Limb (tissue), 2 donors: ENCODE measurements around the gene DNASE1L1.

Experiments
- DNase-seq, 2 donors: peaks; one replicate each; pipeline ENCODE4 v3.0.0-alpha.2; 2016; ENCODE audit errors: extremely low spot score in 2 of 2

Gene DNASE1L1

GRCh38 chrX:154369449-154370299 lies 39.4 kb downstream of the DNASE1L1 start:
- DNase-seq = peak; percentile 87

- DNase-seq = peak; percentile 29 to 54
Observed at GRCh38 chrX:154368630-154369448, 40.2 kb downstream of the DNASE1L1 start.

- DNase-seq = no peak
Observed at GRCh38 chrX:154367474-154368308, 41.4 kb downstream of the DNASE1L1 start.

- no peak for DNase-seq
Observed at GRCh38 chrX:154366666-154367055, 42.4 kb downstream of the DNASE1L1 start.

GRCh38 chrX:154365997-154366665 lies 42.9 kb downstream of the DNASE1L1 start:
- no peak for DNase-seq

- DNase-seq = no peak
Observed at GRCh38 chrX:154365052-154365600, 43.9 kb downstream of the DNASE1L1 start.

GRCh38 chrX:154363706-154364439 lies 45.2 kb downstream of the DNASE1L1 start:
- DNase-seq = no peak

GRCh38 chrX:154362085-154362742 lies 46.8 kb downstream of the DNASE1L1 start:
- no peak for DNase-seq

GRCh38 chrX:154360155-154360713 lies 48.8 kb downstream of the DNASE1L1 start:
- DNase-seq = no peak

GRCh38 chrX:154359362-154360154 lies 49.5 kb downstream of the DNASE1L1 start:
- no peak for DNase-seq

- DNase-seq = no peak
Observed at GRCh38 chrX:154358829-154359228, 50.2 kb downstream of the DNASE1L1 start.

- no peak for DNase-seq
Observed at GRCh38 chrX:154358011-154358410, 51.0 kb downstream of the DNASE1L1 start.

GRCh38 chrX:154357205-154357604 lies 51.8 kb downstream of the DNASE1L1 start:
- DNase-seq = no peak

GRCh38 chrX:154356596-154356995 lies 52.5 kb downstream of the DNASE1L1 start:
- DNase-seq = no peak

- DNase-seq = no peak
Observed at GRCh38 chrX:154355776-154356140, 53.3 kb downstream of the DNASE1L1 start.

GRCh38 chrX:154355094-154355775 lies 53.8 kb downstream of the DNASE1L1 start:
- DNase-seq = no peak

- no peak for DNase-seq
Observed at GRCh38 chrX:154354516-154354915, 54.5 kb downstream of the DNASE1L1 start.

- no peak for DNase-seq
Observed at GRCh38 chrX:154354013-154354412, 55.0 kb downstream of the DNASE1L1 start.
